KMS-11 (cell line): ENCODE results near the gene NLGN1.

Experiments
- H2AFZ ChIP-seq: fragments of 200-600 bp; sonication (generic); 2 replicates; pipeline ENCODE4 v1.6.1; 2016; ENCODE audit warnings: antibody characterized with exemption, mixed run types, low read depth
- H3K27ac ChIP-seq: fragments of 200-600 bp; sonication (generic); 2 replicates; pipeline ENCODE4 v1.6.1; 2016; ENCODE audit warnings: mild to moderate bottlenecking, mixed run types
- H3K27me3 ChIP-seq: fragments of 200-600 bp; sonication (generic); 2 replicates; pipeline ENCODE4 v1.6.1; 2017; ENCODE audit warnings: mild to moderate bottlenecking, low read depth, mixed run types, moderate library complexity; ENCODE audit not compliant: insufficient read depth
- H3K36me3 ChIP-seq: fragments of 200-600 bp; sonication (generic); 2 replicates; pipeline ENCODE4 v1.6.1; 2017; ENCODE audit warnings: mild to moderate bottlenecking, mixed run types; ENCODE audit not compliant: insufficient read depth
- H3K4me1 ChIP-seq: fragments of 200-600 bp; sonication (generic); 2 replicates; pipeline ENCODE4 v1.6.1; 2016; ENCODE audit warnings: mild to moderate bottlenecking, low read depth, mixed run types; ENCODE audit not compliant: poor library complexity, severe bottlenecking
- H3K4me2 ChIP-seq: fragments of 200-600 bp; sonication (generic); 2 replicates; pipeline ENCODE4 v1.7.0; 2016; ENCODE audit warnings: mild to moderate bottlenecking, mixed run types
- H3K4me3 ChIP-seq: fragments of 200-600 bp; sonication (generic); IDR thresholded peaks from 2 replicates; pipeline ENCODE4 v1.6.1; 2017; ENCODE audit warnings: low read depth, low read length, mixed read lengths; ENCODE audit not compliant: insufficient read depth
- H3K79me2 ChIP-seq: fragments of 200-600 bp; sonication (generic); 2 replicates; pipeline ENCODE4 v1.6.1; 2016; ENCODE audit warnings: low read depth, mixed run types; ENCODE audit not compliant: insufficient read depth
- H3K9ac ChIP-seq: fragments of 200-600 bp; sonication (generic); 2 replicates; pipeline ENCODE4 v1.6.1; 2016; ENCODE audit warnings: mild to moderate bottlenecking, mixed run types
- H4K20me1 ChIP-seq: fragments of 200-600 bp; sonication (generic); 2 replicates; pipeline ENCODE4 v1.6.1; 2016; ENCODE audit warnings: mild to moderate bottlenecking, mixed run types; ENCODE audit not compliant: insufficient read depth
- CTCF ChIP-seq: fragments of 200-600 bp; sonication (generic); conservative IDR thresholded peaks from 2 replicates; pipeline ENCODE4 v1.6.1; 2017; ENCODE audit warnings: low read depth, mild to moderate bottlenecking, antibody characterized with exemption, low read length, moderate library complexity, mixed read lengths

The NLGN1 gene

GRCh38 chr3:173939331-173939730 lies 541.8 kb downstream of the NLGN1 start:
- no peaks in the 10 kb centered on the region for H3K36me3 ChIP-seq
- H3K9ac ChIP-seq, result no peak overlapping the region
- TF ChIP-seq CTCF, result no peak
- H3K4me1 ChIP-seq, result peaks cover 7% of the 10 kb centered on the region
- H3K79me2 ChIP-seq, result no peaks in the 10 kb centered on the region
- no peaks in the 10 kb centered on the region for H3K27me3 ChIP-seq
- H2AFZ ChIP-seq, result no peak overlapping the region
- H3K4me2 ChIP-seq, result no peak overlapping the region
- no peak overlapping the region for H3K4me3 ChIP-seq
- no peak overlapping the region for H3K27ac ChIP-seq
- H4K20me1 ChIP-seq, result no peaks in the 10 kb centered on the region

GRCh38 chr3:173943264-173943663 lies 545.7 kb downstream of the NLGN1 start:
- Histone ChIP-seq H3K27me3 (no peaks in the 10 kb centered on the region), H3K4me3 (no peak overlapping the region), H4K20me1 (no peaks in the 10 kb centered on the region), H3K9ac (no peak overlapping the region), H3K27ac (no peak overlapping the region), H3K36me3 (no peaks in the 10 kb centered on the region), H2AFZ (no peak overlapping the region), H3K79me2 (no peaks in the 10 kb centered on the region), H3K4me1 (peaks cover 3% of the 10 kb centered on the region), H3K4me2 (no peak overlapping the region)
- no peak for TF ChIP-seq CTCF

- no peak overlapping the region for H3K4me3 ChIP-seq
- no peaks in the 10 kb centered on the region for H3K27me3 ChIP-seq
- H2AFZ ChIP-seq, result no peak overlapping the region
- no peaks in the 10 kb centered on the region for H3K79me2 ChIP-seq
- H3K27ac ChIP-seq, result no peak overlapping the region
- no peak overlapping the region for H3K4me2 ChIP-seq
- no peaks in the 10 kb centered on the region for H3K4me1 ChIP-seq
- H3K9ac ChIP-seq, result no peak overlapping the region
- no peaks in the 10 kb centered on the region for H3K36me3 ChIP-seq
- no peaks in the 10 kb centered on the region for H4K20me1 ChIP-seq
- TF ChIP-seq CTCF, result no peak
Measured at GRCh38 chr3:173945170-173945569, 547.6 kb downstream of the NLGN1 start.

GRCh38 chr3:173945806-173946205 lies 548.3 kb downstream of the NLGN1 start:
- H3K27me3 ChIP-seq, result no peaks in the 10 kb centered on the region
- TF ChIP-seq CTCF, result no peak

GRCh38 chr3:173954647-173955046 lies 557.1 kb downstream of the NLGN1 start:
- Histone ChIP-seq H3K4me2 (no peak overlapping the region), H3K36me3 (no peaks in the 10 kb centered on the region), H4K20me1 (no peaks in the 10 kb centered on the region), H3K9ac (no peak overlapping the region), H3K79me2 (no peaks in the 10 kb centered on the region), H3K4me1 (no peaks in the 10 kb centered on the region), H2AFZ (no peak overlapping the region), H3K27ac (no peak overlapping the region), H3K4me3 (no peak overlapping the region), H3K27me3 (no peaks in the 10 kb centered on the region)
- no peak for TF ChIP-seq CTCF

More at GRCh38 chr3:173945806-173946205, 548.3 kb downstream of the NLGN1 start:
- H3K4me2 ChIP-seq, result no peak overlapping the region
- H3K36me3 ChIP-seq, result no peaks in the 10 kb centered on the region
- H3K79me2 ChIP-seq, result no peaks in the 10 kb centered on the region
- no peak overlapping the region for H2AFZ ChIP-seq
- H4K20me1 ChIP-seq, result no peaks in the 10 kb centered on the region
- H3K27ac ChIP-seq, result no peak overlapping the region
- no peak overlapping the region for H3K4me3 ChIP-seq
- H3K9ac ChIP-seq, result no peak overlapping the region
- H3K4me1 ChIP-seq, result no peaks in the 10 kb centered on the region
